GM18507 (cell line): ENCODE results near the gene MATR3.
A peak's percentile ranks its signal among the peaks of the same experiment; 100 is the strongest.

Source experiments
- DNase-seq: peaks from one replicate; pipeline ENCODE4 v3.0.0; 2011; ENCODE audit warnings: low read depth; ENCODE audit not compliant: insufficient read length; ENCODE audit errors: extremely low spot score
- FAIRE-seq: peaks from 2 replicates; lab custom pipeline; 2011; peaks lifted over from hg19 to GRCh38; lab: Jason Lieb, UNC

The MATR3 gene

GRCh38 chr5:139271201-139272027 is 22.1 kb upstream of the MATR3 start:
- DNase-seq (no peak), FAIRE-seq (no peak)

DNA sequence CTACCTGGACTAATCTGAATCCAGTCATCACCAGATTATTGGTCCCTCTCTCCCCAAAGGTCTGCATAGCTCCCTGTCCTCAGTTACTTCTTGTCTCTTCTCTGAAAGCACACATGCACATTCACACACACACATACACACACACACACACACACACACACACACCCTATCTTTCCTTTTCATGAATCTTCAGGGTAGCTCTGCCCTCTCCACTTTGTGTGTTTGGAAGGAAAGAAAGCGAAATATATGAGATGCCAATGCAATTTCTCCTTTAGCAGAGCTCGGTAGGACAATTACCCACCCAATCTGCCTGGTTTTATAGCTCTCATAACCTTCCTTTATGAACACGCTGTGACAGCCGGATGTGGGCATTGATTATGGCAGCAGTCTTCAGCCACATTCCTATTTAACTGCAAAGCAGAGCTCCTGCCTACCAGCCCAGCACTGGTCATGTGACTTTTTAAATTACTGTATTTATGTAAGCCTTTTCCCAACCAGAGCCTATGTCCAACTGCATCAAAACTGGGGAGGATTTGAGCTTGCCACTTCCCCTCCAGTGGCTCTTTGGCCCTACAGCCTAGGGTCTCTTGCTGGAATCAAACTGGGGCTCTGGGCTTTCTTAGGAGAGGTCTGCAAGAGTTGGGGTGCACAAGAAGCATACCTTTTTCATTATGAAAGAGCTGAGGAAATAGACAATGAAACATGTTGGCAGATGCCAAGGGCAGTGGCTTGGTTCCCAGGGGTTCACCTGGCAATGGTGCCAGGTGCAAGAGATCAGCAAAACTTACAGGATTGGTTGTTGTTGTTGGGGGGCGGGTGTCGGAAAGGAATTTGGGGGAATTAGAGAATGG is 20.8 kb upstream of the MATR3 start:
- no peak for DNase-seq
- no peak for FAIRE-seq

GRCh38 chr5:139273322-139273571 is 20.3 kb upstream of the MATR3 start:
- DNase-seq, result no peak
- no peak for FAIRE-seq

DNA sequence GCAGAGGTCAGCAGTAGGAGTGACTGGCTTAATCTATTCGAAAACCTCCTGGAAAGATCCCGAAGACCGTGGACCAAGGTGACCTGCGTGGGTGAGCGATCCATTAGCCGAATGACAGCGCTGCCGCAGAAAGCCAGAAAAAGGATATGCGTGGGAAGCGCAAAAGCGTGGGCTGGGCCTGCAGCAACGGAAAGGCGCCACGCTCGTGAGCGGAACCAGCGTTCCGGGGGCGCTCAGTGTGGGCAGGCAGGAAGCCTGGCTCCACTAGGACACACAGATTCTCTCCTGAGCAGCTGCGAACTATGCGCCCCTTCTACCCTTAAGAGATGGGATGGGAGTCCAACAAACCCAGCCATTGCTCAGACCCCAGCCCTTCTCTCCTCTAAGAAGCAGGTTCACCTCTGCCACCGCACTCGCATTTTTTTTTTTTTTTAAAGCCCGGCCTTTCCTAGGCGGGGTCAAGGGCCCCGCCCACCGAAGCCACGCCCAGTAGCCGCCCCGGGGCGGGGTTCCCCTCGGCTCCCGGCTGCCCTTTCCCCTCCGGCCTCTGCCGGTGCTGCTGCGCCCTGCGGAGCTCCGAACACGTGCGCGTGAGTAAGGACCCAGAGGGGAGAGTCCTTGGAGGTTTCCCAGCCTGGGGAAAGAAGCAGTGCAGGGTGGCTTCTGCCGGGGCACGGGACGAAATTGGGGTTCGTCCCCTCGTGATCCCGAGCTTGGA is 19.8 kb upstream of the MATR3 start:
- FAIRE-seq (peak; percentile 88), DNase-seq (peak; percentile 89)

GRCh38 chr5:139275536-139275935 is 18.0 kb upstream of the MATR3 start:
- DNase-seq, result no peak
- FAIRE-seq, result no peak

DNA sequence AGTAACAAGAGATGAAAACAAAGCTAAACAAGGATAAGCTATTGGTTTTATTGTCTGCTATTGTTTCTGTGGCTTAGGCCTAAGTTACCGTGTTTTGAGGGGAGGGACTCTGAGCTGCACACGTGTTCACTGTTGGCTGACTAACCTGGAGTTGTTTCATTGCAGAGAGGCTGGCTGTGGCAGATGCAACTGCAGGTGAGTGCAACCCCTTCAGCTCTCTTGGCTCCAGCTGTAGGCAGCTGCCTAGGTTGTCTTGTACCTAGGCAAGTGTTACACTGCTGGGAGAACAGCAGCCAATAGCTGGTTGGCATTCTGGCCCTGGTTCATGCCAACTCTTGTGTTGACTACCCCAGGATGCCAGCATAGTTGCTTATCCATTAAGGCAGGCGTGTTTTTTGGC is 17.6 kb upstream of the MATR3 start:
- DNase-seq (no peak), FAIRE-seq (peak; percentile 60)

GRCh38 chr5:139276426-139276825 is 17.1 kb upstream of the MATR3 start:
- no peak for FAIRE-seq
- no peak for DNase-seq

DNA sequence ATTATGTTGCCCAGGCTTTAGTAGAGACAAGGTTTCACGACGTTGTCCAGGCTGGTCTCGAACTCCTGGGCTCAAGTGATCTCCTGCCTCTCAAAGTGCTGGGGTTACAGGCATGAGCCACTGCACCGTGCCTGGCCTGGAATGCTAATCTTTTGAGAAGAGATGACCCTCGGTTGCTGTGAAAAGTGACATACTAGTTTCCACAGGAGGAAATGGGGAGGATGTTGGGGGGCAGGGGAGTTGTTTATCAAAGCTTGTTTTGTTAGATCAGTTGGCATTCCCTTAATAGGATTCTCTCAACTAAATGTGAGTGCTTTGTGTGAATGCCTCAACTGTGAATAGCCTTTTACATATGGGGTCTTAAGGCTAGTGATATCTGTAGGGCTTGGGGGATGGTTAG is 16.4 kb upstream of the MATR3 start:
- DNase-seq (no peak), FAIRE-seq (no peak)

- no peak for DNase-seq
These were observed 14.8 kb upstream of the MATR3 start for GRCh38 chr5:139278540-139279274.

GRCh38 chr5:139282197-139282557 is 11.4 kb upstream of the MATR3 start:
- FAIRE-seq (no peak), DNase-seq (no peak)

More at GRCh38 chr5:139278540-139279274, 14.8 kb upstream of the MATR3 start:
- FAIRE-seq, result no peak

DNA sequence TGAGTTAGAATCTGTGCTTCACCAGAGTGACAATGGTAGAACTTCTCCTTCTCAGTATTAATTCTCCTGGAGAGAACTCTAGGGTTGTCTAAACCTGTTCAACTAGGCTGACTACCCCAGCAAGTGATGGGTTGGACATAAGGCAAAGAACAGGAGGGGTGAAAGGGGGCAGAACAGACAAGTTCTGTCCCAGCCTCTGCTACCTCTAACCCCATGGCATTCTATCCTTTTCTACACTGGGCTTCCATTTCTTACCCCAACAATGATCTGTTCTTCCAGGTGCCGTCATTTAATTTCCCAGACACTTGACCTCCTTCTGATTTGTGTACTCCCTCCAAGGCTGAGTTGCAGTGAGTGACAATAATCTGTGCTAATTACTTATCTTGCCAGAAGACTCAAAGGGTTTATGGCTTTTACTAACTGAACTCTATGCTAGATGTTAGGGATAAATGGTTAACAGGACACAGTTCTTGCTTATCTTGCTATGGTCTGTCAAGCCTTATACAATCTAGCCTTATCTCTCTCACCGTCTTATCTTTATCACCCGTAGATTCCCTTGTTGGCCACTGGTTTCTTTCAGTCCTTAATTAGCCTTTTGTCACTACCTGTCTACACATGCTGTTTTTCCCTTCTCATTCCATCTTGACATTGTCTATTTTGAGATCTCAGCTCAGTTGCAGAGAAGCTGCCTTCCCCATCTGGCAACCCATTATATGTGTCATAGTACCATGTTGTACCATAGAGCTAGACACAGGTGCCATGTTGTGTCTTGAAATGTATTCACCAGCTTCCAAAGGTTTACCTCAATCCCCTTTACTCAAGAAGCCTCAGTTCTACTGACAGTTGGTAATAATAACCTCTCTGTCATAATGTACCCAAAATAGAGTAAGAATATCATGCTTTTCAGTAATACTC is 10.0 kb upstream of the MATR3 start:
- FAIRE-seq, result no peak
- DNase-seq, result no peak

DNA sequence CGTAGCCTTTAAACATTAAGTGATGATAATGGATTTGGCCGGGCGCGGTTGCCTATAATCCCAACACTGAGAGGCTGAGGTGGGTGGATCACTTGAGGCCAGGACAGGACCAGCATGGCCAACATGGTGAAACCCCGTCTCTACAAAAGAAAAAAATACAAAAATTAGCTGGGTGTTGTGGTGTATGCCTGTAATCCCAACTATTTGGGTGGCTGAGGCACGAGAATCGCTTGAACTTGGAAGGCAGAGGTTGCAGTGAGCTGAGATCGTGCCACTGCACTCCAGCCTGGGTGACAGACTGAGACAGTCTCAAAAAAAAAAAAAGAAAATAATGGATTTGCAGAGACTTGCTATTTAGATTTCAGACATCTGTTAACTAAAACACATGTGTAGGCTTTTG is 9.2 kb upstream of the MATR3 start:
- no peak for DNase-seq
- no peak for FAIRE-seq

DNA sequence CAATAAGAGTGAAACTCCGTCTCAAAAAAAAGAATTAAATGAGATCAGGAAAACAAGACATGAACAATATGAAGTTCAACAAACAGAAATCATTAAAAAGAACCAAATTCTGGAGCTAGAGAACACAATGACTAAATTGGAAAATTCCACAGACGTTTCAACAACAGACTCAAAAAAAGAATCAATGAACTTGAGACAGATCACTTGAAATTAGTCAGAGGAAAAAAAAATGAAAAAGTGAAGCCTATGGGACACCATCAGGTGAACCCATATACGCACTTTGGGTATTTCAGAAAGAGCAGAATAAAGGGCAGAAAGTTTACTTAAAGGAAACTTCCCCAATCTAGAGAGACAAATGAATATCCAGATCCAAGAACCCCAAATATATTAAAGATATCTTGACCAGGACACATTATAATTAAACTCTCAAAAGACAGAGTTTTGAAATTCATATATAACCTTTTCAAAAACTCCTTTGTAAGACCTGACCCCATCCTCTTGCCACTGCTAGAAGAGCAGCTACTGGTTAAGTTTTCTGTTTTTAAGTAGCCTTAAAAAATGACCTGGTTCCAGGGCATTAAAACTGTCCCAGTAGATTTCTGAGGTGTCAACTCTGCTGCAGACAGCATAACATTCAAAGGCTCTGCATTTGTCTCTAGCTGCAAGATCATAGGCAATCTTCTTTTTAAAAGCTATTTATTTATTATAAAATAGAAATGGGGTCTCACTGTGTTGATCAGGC is 7.7 kb upstream of the MATR3 start:
- no peak for FAIRE-seq

GRCh38 chr5:139287890-139288635 is 5.5 kb upstream of the MATR3 start:
- DNase-seq (no peak), FAIRE-seq (peak; percentile 55)

More for the DNA sequence above, 7.7 kb upstream of the MATR3 start:
- no peak for DNase-seq

- no peak for DNase-seq
These were observed 2.5 kb upstream of the MATR3 start for GRCh38 chr5:139291051-139291450.

DNA sequence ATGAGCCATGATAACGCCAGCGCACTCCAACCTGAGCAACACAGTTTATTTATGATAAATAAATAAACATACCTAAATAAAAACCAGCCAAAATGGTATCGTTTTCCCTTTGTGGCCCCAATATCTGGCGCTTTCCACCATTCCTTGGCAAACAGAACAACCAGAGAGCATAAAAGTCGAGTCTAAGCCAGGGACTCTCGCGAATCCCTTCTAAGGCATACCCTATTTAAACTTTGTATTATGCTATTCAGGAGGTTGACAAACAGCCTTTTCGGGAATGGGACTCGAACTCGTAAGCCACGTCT is 386 bp upstream of the MATR3 start:
- DNase-seq (no peak), FAIRE-seq (no peak)

More at GRCh38 chr5:139291051-139291450, 2.5 kb upstream of the MATR3 start:
- FAIRE-seq, result no peak

- DNase-seq (no peak), FAIRE-seq (peak; percentile 66)
These were observed 1.0 kb downstream of the MATR3 start for GRCh38 chr5:139294374-139295165.
